GM18526 (cell line): ENCODE data around the gene AHCYL1.

ENCODE experiments used
- POLR2A ChIP-seq: IDR thresholded peaks from 3 replicates; pipeline ENCODE4 v1.6.1; 2011; ENCODE audit not compliant: insufficient read length; ENCODE audit errors: extremely low read depth

AHCYL1 gene

GRCh38 chr1:110038271-110038670 is 53.7 kb downstream of the AHCYL1 start:
- no peak for TF ChIP-seq POLR2A

- TF ChIP-seq POLR2A = no peak
Observed at GRCh38 chr1:110039641-110040040, 55.1 kb downstream of the AHCYL1 start.

- no peak for TF ChIP-seq POLR2A
Observed at GRCh38 chr1:110040548-110040947, 56.0 kb downstream of the AHCYL1 start.

- TF ChIP-seq POLR2A = no peak
Observed at GRCh38 chr1:110043016-110043415, 58.5 kb downstream of the AHCYL1 start.

- no peak for TF ChIP-seq POLR2A
Observed at GRCh38 chr1:110047463-110047862, 62.9 kb downstream of the AHCYL1 start.

DNA sequence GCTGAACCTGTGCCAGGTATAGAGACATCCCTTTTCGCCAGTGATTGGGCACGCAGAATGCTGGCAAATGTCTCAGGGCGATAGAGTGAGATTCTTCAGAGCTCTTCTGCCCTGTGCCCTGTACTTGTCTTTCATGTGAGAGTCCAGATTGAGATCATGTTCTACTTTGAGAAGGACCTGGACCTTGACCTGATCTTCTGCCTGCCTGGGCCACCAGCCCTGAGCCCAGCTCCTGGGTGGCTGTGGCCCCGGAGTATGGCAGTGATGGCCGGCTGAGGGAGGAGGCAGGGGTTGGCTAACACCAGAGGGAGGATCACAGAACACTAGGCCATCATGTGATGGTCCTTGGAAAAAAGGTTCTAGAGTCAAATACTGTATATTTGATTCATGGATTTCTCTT is 63.7 kb downstream of the AHCYL1 start:
- TF ChIP-seq POLR2A = no peak

- TF ChIP-seq POLR2A = no peak
Observed at GRCh38 chr1:110048923-110049601, 64.5 kb downstream of the AHCYL1 start.

GRCh38 chr1:110049801-110050601 is 65.4 kb downstream of the AHCYL1 start:
- TF ChIP-seq POLR2A = no peak

GRCh38 chr1:110050602-110051261 is 66.2 kb downstream of the AHCYL1 start:
- TF ChIP-seq POLR2A = no peak

GRCh38 chr1:110051262-110051648 is 66.7 kb downstream of the AHCYL1 start:
- no peak for TF ChIP-seq POLR2A

- no peak for TF ChIP-seq POLR2A
Observed at GRCh38 chr1:110053552-110054428, 69.2 kb downstream of the AHCYL1 start.

GRCh38 chr1:110055493-110056284 is 71.1 kb downstream of the AHCYL1 start:
- TF ChIP-seq POLR2A = no peak

DNA sequence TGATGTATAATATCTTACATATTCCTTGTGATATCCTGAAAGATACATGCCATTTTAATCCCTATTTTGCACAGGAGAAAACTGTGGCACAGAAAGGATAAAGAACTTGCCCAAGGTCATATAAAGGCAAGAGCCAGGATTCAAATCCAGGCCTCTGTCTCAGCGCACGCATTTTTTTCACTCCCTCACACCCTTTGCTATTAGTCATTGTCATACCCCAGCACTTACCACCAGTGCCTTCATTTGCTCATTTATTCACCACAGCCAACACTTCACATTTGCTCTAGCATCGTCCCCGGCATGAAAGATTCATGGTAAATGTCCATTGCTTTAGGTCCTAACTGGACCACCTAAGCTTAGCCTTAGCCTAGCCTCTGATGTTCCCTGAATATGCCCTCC is 71.7 kb downstream of the AHCYL1 start:
- TF ChIP-seq POLR2A = no peak

GRCh38 chr1:110056776-110057175 is 72.2 kb downstream of the AHCYL1 start:
- no peak for TF ChIP-seq POLR2A
